GM12801 (cell line): ENCODE measurements around the gene PCYT2.

ENCODE experiments used
- TF ChIP-seq, protein P1 (sequence below): IDR thresholded peaks from one replicate; pipeline ENCODE4 v1.5.1; 2011; ENCODE audit warnings: control low read depth; ENCODE audit not compliant: insufficient read length; ENCODE audit errors: extremely low read depth

The PCYT2 gene

DNA sequence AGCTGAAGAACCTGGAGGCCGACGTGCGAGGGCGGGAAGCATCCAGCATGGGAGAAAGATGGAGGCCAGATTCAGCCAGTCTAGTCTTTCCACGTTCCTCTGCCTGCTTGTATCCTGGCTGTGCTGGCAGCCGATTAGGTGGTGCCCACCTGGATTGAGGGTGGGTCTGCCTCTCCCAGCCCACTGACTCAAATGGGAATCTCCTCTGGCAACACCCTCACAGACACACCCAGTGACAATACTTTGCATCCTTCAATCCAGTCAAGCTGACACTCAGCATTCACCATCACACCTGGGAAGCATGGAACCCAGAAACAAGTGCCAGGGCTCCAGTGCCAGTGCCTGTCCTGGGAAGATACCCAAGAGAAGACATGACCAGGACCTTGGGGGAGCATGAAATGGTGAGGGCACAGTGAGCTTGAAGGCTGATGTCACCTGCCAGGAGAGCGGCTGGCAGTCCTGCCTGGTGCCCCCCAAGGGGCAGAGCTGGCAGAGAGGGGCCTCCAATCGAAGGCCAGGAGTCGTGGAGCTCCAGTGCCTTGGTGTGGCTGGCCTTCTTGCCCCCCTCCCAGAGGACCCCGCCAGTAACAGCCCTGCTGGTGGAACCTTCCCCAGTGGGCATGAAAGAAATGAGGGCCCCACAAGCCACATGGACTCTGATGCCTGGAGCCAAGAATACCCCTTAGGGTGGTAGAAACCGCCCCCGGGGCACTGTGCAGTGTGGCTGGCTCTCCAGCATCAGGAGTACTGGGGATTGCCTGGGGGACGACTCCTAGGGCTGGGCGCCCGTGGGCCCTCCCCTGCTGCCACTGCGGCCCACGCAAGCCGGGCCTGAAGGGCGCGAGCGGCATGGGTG is 9.8 kb downstream of the PCYT2 start:
- TF ChIP-seq, protein P1, sequence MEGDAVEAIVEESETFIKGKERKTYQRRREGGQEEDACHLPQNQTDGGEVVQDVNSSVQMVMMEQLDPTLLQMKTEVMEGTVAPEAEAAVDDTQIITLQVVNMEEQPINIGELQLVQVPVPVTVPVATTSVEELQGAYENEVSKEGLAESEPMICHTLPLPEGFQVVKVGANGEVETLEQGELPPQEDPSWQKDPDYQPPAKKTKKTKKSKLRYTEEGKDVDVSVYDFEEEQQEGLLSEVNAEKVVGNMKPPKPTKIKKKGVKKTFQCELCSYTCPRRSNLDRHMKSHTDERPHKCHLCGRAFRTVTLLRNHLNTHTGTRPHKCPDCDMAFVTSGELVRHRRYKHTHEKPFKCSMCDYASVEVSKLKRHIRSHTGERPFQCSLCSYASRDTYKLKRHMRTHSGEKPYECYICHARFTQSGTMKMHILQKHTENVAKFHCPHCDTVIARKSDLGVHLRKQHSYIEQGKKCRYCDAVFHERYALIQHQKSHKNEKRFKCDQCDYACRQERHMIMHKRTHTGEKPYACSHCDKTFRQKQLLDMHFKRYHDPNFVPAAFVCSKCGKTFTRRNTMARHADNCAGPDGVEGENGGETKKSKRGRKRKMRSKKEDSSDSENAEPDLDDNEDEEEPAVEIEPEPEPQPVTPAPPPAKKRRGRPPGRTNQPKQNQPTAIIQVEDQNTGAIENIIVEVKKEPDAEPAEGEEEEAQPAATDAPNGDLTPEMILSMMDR, result no peak

DNA sequence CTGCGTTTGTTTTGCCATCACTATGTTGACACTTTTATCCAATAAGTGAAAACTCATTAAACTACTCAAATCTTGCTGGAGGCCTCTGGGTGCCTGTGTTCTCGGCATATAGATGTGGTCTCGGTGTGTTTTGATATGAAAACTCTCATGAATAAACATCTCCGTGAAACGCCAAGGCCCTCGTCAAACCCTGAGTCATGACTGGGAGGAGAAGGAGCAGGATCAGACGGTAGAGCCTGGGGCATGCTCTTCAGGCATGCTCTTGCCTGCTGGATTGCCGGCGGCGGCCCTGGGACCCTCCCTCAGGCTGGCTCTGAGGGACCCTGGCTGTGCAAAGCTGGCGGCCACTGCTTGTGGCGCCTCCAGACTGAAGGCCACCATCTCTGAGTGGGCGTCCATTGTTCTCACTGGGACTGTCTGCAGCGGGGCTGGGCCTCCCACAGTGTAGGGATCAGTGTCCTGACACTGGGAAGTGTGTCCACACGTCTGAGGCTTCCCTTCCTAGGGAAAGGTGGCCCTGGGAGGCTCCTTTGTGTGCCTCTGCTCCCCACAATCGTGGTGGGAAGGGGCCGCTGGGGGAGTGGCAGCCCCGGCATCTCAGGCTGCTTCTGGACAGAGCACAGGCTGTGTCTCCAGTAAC is 10.9 kb downstream of the PCYT2 start:
- TF ChIP-seq, protein P1, result no peak

DNA sequence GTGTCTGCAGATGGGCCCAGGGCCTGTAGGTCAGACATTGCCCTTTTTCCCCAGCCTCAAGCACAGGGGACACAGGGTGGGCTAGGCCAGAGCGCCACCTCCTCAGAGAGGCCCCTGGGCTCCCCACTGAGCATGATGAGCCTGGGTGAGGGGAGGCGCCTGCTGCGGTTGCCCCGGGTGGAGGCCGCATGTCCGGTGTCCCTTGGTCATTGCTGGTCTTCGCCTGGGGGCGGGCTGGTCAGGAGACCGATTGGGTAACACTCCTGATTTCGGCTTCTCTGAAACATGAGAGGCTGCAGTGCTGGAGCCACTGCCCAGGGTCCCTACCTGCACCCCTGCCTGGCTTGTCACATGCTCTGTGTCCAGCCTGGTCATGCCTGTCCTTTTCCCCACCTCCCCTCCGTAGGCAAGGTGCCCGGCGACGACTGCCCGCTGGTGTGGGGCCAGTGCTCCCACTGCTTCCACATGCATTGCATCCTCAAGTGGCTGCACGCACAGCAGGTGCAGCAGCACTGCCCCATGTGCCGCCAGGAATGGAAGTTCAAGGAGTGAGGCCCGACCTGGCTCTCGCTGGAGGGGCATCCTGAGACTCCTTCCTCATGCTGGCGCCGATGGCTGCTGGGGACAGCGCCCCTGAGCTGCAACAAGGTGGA is 11.6 kb downstream of the PCYT2 start:
- TF ChIP-seq, protein P1, result no peak

DNA sequence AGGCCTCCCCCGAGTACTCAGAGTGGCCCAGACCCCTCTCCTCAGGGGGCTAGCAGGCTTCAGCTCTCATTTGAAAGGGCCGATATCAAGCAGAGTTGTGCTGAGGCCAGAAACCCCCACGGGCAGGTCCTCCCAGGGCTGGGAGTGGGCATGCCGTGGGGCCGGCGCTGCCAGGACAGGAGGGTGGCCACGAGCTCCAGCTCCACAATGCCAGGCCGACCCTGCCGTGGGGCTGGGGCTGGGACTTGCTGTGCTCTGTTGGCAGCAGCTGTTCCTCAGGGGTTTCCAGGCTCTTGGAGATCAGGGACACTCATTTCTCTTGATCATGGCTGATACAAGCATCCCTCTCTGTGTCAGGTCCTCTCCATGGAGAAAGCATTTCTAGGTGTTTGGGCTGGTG is 12.3 kb downstream of the PCYT2 start:
- TF ChIP-seq, protein P1, result no peak

DNA sequence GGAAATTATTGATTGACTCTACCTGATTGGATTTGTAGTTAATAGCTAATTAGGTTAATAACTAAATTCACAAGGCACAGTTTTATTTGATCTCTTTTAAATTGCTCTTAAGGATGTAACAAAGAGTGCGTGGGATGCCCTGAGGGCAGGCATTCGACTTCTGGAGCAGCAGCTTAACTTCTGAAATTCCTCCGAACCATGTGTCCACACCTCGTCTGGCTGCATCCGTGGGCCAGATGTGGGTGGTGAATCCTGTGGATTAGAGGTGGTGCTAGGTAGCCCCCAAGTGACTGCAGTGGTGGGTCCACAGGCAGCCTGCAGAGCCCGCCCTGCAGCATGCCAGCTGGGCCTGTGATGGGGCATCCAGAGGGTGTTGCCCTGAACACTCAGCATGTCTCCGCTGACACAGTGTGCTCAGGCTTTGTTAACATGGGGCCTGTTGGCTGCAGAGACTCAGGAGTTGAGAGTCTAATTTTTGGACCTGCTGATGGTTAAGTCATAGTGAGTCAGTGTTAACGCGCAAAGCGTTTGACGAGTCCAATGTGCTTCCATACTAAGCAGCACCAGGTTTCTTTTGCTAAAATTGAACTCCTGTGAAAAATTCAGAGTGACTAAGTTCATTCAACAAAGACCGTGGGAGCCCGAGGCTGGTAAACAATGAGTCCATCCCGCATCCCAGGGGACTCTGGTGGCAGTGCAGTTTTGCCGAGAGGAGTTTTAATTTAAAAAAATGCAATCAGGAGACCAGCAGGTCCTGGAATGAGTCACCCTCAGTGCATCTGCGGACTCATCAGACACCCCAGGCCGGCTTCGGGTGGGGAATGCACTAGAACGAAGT is 13.0 kb downstream of the PCYT2 start:
- TF ChIP-seq, protein P1, result no peak

DNA sequence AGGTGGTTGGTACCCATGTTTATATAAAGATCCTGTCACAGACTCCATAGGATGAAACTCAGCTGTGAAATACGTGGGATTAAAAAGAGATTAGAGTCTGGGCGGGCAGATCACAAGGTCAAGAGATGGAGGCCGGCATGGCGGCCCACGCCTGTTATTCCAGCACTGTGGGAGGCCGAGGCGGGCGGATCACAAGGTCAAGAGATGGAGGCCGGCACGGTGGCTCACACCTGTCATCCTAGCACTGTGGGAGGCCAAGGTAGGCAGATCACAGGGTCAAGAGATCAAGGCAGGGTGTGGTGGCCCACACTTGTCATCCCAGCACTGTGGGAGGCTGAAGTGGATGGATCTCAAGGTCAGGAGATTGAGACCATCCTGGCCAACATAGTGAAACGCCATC is 15.8 kb downstream of the PCYT2 start:
- TF ChIP-seq, protein P1, result no peak

DNA sequence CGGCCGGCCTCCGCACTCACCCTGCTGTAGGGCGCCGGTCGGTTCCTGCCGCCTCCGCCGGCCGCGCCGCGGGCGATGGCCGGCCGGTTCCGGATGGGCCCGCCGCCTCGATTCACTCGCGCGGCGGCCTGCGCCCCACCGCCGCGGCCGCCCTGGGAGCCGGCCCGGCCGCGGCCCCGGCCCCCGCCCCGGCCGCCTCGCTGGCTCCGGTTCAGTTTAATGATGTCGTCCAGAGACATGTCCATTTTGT is 20.0 kb downstream of the PCYT2 start:
- TF ChIP-seq, protein P1, result no peak
